ENCODE measurements around the gene SIX5. TPM values are rescaled to one million over a fixed set of nuclear protein-coding genes. Genes with fewer than 3 reads are reported as not detected.

Gene SIX5
- total RNA-seq, 1 experiment from 2014 or later, result 23.6 TPM

- CTCF ChIA-PET, result interaction anchor here (1.6 kb wide), 1 partner anchor 24 kb away, joined by 6 read pairs; the partner anchor contains the start of gene QPCTL
- peaks cover 9% of the 10 kb centered on the region for H3K36me3 ChIP-seq (ENCODE audit: insufficient read depth, low read length, poor library complexity, severe bottlenecking)
- no peaks in the 10 kb centered on the region for H3K27me3 ChIP-seq (replicated peaks; ENCODE audit: insufficient read depth, low read depth, low read length, poor library complexity)
- peaks cover 8% of the 10 kb centered on the region for H3K4me1 ChIP-seq (ENCODE audit: insufficient read depth, low read length, poor library complexity, severe bottlenecking)
- peak overlapping the region; percentile 98 for H3K27ac ChIP-seq (ENCODE audit: low read depth, low read length, poor library complexity, severe bottlenecking)
- TSS peak; percentile 85 for BruUV-seq (replicated peaks)
- peak overlapping the region; percentile 63 for H3K4me3 ChIP-seq (ENCODE audit: low read depth, low read length, poor library complexity, severe bottlenecking)
- H3K9me3 ChIP-seq (ENCODE audit: low read depth, low read length, poor library complexity, severe bottlenecking), result no peaks in the 10 kb centered on the region
- no peak for DNase-seq (ENCODE audit: low spot score)
- TF ChIP-seq CTCF (conservative IDR thresholded peaks at IDR 0.05; ENCODE audit: low read depth, low read length) (no peak), EZH2 (IDR thresholded peaks at IDR 0.05; ENCODE audit: borderline replicate concordance, low read depth, low read length, poor library complexity, severe bottlenecking) (no peak)
- POLR2A ChIA-PET (ENCODE audit: low non-redundant PET), result interaction anchor here (0.6 to 1.3 kb wide), 7 partner anchors 14 to 263 kb away, joined by 3 to 25 read pairs (median 5); partner anchors contain the start of genes FBXO46 and IRF2BP1
- intact Hi-C loops (cut with micrococcal nuclease; ENCODE audit: unreplicated experiment), result no loop called here
Measured at GRCh38 chr19:45716359-45717130, 52.5 kb downstream of the SIX5 start.

- Histone ChIP-seq H3K4me3 (ENCODE audit: low read depth, low read length, poor library complexity, severe bottlenecking) (no peak overlapping the region), H3K9me3 (ENCODE audit: low read depth, low read length, poor library complexity, severe bottlenecking) (no peaks in the 10 kb centered on the region), H3K4me1 (ENCODE audit: insufficient read depth, low read length, poor library complexity, severe bottlenecking) (peaks cover 8% of the 10 kb centered on the region), H3K36me3 (ENCODE audit: insufficient read depth, low read length, poor library complexity, severe bottlenecking) (peaks cover 7% of the 10 kb centered on the region), H3K27ac (ENCODE audit: low read depth, low read length, poor library complexity, severe bottlenecking) (peak overlapping the region; percentile 8), H3K27me3 (replicated peaks; ENCODE audit: insufficient read depth, low read depth, low read length, poor library complexity) (no peaks in the 10 kb centered on the region)
- no peak for TF ChIP-seq EZH2 (IDR thresholded peaks at IDR 0.05; ENCODE audit: borderline replicate concordance, low read depth, low read length, poor library complexity, severe bottlenecking)
- no peak for TF ChIP-seq CTCF (conservative IDR thresholded peaks at IDR 0.05; ENCODE audit: low read depth, low read length)
- CTCF ChIA-PET, result no interaction called here
- BruUV-seq (replicated peaks), result no TSS peak
- DNase-seq (ENCODE audit: low spot score), result no peak
- intact Hi-C loops (cut with micrococcal nuclease; ENCODE audit: unreplicated experiment), result no loop called here
- POLR2A ChIA-PET (ENCODE audit: low non-redundant PET), result no interaction called here
Measured at GRCh38 chr19:45715139-45715538, 53.9 kb downstream of the SIX5 start.

Other genes with a start within 250 kb of the SIX5 start
- gene OPA3, start 184.4 kb downstream of the SIX5 start, total RNA-seq (2021), result 13.5 and 15.2 TPM in 2 replicates
- not detected in 2 replicates for gene GPR4, start 167.0 kb downstream of the SIX5 start, total RNA-seq (2021)
- 17.0 and 21.0 TPM in 2 replicates for gene EML2, start 129.9 kb downstream of the SIX5 start, total RNA-seq (2021)
- gene GIPR, start 101.0 kb downstream of the SIX5 start, total RNA-seq (2021), result 0.45 and 1.0 TPM in 2 replicates
- 590 and 597 TPM in 2 replicates for gene SNRPD2, start 77.3 kb downstream of the SIX5 start, total RNA-seq (2021)
- gene QPCTL, start 76.6 kb downstream of the SIX5 start, total RNA-seq (2021), result 12.8 and 17.4 TPM in 2 replicates
- 18.8 and 24.3 TPM in 2 replicates for gene FBXO46, start 38.4 kb downstream of the SIX5 start, total RNA-seq (2021)
- not detected in 2 replicates for gene MEIOSIN, start 35.8 kb downstream of the SIX5 start, total RNA-seq (2021)
- gene DMPK, start 13.2 kb upstream of the SIX5 start, total RNA-seq (2021), result 79.9 and 82.0 TPM in 2 replicates
- 79.2 and 86.7 TPM in 2 replicates for gene DMWD, start 23.6 kb upstream of the SIX5 start, total RNA-seq (2021)
- 0.15 and 0.19 TPM in 2 replicates for gene RSPH6A, start 46.1 kb upstream of the SIX5 start, total RNA-seq (2021)
- gene SYMPK, start 93.9 kb upstream of the SIX5 start, total RNA-seq (2021), result 85.5 and 92.4 TPM in 2 replicates
- not detected in 2 replicates for gene FOXA3, start 95.1 kb upstream of the SIX5 start, total RNA-seq (2021)
- 29.7 and 34.5 TPM in 2 replicates for gene IRF2BP1, start 116.9 kb upstream of the SIX5 start, total RNA-seq (2021)
- 11.4 and 13.5 TPM in 2 replicates for gene MYPOP, start 133.4 kb upstream of the SIX5 start, total RNA-seq (2021)
- gene NANOS2, start 145.5 kb upstream of the SIX5 start, total RNA-seq (2021), result not detected in 2 replicates
- not detected in 2 replicates for gene NOVA2, start 204.6 kb upstream of the SIX5 start, total RNA-seq (2021)
- gene CCDC61, start 226.2 kb upstream of the SIX5 start, total RNA-seq (2021), result 15.4 and 16.5 TPM in 2 replicates

Data from A673 (cell line).